Measurements from ENCODE around the gene TIMM44.

- TF ChIP-seq CTCF (conservative IDR thresholded peaks at IDR 0.05; ENCODE audit: low read length) (no peak), EZH2phosphoT487 (IDR thresholded peaks at IDR 0.05; ENCODE audit: borderline replicate concordance, low read depth, low read length) (no peak)
These were observed 42.0 kb upstream of the TIMM44 start for GRCh38 chr19:7985481-7985911.

All from OCI-LY7 (cell line).